Measurements from ENCODE around the gene TXNRD1. TPM values are rescaled to one million over a fixed set of nuclear protein-coding genes. Genes with fewer than 3 reads are reported as not detected.

The TXNRD1 gene
- total RNA-seq, 1 donor from 2014 or later, result 102 TPM

DNA sequence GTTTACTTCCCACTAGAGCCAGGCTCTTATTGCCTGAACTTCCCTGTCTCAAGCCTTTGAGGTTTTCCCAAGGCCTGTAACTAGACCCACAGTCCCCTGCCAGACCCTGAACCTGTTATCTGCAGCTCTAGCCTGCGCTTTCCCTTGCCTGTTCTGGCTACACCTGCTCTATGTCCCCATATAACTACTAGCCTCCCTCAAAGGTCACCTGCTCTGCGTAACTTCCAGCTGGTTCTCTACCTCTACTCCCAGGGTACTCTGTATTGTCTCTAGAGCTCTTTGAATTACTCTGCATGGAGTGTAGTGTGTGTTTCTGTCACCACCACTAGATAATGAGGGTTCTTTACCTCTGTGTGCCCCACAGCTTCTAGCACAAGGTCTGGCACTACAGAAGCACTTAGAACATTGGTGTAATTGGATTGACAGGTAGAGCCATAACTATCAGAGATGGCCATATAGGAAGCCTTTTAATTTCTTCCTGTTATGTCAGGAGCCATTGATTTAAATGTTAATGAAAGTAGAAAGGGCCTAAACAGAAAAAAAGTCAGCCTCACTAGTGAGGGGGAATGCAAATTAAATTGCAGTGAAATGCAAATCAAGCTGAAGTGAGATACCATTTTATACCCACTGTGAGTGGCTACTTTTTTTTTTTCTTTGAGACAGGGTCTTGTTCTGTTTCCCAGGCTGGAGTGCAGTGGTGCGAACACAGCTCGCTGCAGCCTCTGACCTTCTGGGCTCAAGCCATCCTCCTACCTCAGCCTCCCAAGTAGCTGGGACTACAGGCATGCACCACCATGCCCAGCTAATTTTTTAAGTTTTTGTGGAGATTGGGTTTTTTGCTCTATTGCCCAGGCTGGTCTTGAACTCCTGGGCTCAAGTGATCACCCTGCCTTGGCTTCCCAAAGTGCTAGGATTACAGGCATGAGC lies 135.7 kb downstream of the TXNRD1 start:
- DNase-seq, result no peak

DNA sequence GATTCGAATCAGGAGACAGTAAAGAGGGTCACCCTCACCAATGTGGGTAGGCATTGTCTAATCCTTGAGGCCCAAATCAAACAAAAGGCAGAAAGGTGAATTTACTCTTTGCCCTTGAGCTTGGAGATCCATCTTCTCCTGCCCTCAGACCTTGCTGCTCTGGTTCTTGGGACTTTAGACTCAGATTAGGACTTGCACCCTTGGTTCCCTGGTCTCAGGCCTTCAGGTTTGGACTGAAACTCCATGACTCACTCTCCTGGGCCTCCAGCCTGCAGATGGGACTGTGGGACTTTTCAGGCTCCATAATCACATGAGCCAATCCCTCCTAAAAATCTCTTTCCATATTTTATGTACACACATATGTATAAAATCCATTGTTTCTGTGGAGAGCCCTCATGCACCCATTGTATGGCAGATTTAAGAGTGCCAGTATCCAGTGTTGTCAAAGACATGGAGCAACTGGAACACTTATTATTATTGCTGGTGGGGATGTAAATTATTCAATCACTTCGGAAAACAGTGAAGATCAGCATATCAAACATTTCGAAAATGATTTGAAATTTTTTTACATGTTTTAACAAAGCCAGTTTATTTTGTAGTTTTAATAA lies 136.6 kb downstream of the TXNRD1 start:
- no peak for DNase-seq

DNA sequence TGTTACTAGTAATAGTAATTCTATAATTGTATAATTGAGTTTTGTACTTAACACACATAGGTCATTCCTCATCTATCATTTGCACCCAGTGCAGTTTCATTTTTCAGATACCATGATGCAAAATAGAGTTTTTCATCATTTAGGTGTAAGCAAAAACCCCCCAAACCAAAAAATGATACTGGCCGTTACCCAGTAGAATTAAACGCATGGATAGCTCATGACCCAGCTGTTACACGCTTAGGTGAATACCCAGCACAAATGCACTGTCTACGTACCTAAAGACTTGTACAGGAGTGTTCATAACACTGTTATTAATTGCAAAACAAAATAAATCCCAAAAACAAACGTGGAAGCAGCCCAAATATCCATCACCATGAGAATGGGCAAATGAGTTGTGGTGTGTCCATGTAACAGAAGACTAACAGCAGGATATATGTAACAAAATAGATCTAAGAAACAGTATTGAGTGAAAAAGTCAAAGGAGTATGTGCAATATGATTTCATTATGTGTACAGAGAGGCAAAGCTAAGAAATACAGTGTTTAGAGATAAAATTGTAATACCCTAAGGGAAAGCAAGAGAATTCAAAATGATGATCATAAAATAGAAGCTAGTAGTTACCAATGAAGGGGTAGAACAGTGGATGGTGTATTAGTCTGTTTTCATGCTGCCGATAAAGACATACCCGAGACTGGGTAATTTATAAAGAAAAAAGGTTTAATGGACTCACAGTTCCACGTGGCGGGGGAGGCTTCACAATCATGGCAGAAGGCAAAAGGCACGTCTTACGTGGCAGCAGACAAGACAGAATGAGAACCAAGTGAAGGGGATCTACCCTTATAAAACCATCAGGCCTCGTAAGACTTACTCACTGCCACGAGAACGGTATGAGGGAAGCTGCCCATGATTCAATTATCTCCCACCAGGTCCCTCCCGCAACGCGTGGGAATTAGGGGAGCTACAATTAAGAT lies 137.7 kb downstream of the TXNRD1 start:
- no peak for DNase-seq

DNA sequence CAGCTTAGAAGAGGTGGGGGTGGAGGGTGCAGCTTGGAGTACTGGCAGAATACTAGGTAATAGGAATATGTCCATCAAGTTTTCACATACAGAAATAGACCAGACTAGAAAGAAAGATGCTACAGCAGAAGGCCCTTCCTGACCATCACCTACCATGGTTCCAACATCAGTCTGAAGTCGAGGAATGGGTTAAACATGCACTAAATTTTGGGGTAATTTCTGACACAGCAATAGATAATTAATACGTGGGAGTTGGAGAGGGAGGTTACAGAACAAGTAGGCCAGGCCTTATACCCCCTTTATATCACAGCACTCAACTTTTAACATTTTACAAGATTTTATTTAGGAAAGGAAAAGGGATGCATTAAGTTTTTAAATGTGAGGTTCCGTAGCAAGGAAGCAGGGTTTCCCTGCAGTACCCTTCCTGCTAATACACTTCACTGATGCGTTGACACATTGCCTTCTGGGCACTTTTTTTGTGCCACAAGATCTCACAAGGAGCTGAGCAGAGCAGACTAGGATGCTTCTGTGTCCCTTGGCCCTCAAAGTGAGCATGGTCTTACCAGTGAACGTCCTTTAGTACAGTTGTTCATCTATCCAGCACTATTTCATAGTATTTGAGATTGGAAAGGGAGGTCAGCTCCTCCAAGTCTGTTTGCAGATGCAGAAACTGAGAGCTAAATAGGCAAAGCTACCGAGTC lies 138.7 kb downstream of the TXNRD1 start:
- no peak for DNase-seq

DNA sequence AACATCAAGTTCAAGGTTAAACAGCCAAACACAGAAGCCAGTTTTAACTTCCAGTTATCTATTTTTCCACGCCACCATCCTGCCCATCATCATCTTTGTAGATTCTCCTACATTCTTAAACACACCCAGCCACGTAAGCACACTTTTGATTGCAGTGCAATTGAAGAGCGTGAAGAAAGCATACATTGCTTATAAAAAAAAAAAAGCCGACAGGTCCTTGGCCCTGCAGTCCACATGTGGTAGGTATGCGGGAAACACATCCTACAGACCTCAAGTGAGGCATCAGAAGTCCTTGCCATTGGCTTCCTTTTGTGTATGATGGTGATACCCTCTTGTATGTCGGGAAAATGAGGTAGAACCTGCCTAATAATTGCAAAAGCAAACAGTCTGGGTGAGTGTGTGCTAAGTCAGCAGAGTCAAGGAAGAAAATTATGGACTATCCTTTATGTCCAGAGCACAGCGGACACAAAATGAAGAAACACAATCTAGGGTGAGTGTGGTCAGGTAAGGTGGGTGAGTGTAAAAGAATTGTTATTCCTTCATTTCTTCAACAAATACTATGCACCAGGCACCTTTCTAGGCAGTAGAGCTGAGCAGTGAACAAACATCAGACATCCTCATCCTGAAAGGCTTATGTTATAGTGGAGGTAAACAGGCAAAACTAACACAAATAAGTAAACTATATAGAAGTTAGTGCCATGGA lies 139.4 kb downstream of the TXNRD1 start:
- DNase-seq, result no peak

DNA sequence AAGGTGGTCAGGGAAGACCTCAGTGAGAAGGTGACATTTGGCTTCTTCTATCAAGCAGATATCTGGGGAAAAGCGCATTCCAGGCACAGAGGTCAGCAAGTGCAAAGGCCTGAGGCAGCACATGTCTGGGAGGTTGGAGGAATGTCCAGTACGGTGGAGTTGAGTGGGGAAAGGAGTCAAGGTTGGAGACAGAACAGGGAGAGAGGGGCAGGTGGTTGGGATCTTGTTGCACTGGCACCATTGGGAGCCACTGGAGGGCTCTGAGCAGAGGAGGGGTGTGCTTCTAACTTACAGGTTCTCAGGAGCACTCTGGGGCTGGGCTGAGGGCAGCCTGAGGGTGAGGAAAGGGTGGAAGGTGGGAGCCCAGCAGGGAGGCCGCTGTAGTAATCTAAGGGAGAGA lies 140.1 kb downstream of the TXNRD1 start:
- DNase-seq, result no peak

DNA sequence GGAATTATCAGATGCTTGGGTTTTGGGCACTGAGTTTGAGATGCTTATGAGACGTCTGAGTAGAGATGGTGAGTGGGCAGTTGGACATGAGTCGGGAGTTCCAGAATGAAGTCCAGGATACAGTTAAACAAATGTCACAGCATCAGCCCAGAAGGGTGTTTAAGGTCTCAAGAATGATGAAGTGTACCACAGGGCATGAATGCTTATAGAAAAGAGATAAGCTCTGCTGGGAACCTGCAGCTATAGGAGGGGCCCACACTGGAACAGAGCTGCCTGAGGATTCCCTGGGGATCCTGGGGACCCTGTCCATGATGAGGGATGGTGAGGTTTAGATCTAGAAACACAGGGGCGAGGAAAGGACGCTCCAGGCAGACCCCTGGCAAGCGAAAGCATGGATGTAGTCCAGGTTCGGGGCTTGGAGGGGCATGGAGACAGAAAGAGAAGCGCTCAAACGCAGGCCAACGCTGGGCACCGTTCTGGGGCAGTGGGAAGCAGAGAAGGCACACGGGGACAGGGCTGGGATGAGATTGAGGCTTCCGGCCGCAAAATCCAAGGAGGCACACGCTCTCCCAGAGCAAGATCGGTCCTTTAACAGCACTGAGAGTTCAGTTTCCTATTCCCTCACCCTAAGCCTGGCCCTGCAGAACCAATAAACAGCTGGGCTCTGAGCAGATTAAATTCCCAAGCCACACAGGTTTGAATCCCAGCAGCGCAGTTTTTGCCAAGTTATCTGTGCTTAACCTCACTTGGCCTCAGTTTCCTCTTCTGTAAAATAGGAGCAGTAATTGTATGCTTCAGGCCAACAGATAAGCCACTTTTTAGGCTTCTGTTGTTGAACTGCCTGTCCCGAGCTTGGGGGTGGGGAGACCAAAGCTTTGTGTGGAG lies 140.9 kb downstream of the TXNRD1 start:
- no peak for DNase-seq

DNA sequence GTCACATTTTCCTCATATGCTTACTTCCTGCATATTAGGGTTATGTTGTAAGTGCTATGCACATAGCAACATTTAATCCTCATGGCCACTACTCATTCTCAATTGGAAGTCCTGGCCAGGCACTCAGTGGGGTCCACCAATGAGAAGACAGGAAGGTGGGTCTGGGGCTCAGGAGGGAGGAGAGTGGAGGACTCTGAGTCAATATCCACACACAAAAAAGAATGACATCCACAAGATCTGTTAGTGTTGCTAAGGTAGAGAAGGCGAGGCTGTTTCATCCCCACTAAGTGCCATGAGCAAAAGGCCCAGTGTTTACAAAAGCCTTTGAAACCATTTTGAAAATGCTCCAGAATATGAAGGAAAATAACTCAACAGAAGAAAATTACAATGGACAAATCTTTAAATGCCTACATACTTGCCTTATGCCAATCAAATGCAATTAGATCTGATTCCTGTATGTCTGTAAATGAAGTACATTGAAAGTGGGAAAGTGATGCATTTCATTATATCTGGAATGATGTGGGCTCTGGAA lies 141.9 kb downstream of the TXNRD1 start:
- no peak for DNase-seq

DNA sequence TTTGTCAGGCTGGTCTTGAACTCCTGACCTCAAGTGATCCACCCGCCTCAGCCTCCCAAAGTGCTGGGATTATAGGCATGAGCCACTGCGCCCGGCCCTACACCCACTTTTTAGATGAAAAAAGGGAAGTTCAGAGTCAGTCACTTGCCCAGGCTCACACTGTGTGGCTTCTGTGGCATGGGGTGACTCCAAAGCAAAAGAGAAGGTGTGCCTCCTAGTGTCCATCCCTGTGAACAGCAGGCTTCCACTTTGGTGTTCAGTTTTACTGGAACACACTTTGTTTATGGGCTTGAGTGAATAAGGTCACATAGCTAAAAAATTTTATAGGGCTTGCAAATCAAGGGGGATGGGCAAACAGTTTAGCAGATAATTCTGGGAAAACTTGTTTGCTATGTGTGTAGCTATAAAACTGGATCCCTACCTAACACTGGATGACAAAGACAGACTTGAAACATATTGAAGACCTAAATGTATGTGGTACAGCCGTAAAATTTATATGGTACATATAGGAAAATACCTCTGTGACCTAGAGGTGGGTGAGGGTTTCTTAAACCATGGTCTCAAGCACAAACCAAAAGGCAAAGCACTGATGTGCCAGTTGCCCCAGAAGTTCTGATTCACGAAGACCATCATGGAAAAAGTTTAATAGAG lies 142.9 kb downstream of the TXNRD1 start:
- peak; percentile 5 for DNase-seq

DNA sequence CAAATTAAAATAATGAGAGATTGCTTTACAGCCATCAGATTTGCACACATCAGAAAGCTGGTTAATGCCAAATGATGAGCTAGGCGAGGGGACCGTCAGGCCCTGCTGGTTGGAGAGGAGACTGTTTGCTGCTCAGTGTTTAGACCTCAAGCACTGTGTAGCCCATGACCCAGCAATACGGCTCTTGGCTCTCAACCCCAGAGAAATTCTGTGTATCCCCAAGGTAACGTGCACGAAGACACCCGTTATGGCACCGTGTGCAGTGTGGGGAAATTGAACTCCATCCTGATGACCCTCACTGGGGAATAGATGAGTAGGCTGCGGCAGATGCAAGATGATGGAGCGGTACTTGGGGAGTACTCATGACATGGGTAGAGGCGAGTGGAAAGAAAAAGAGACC lies 143.6 kb downstream of the TXNRD1 start:
- no peak for DNase-seq

DNA sequence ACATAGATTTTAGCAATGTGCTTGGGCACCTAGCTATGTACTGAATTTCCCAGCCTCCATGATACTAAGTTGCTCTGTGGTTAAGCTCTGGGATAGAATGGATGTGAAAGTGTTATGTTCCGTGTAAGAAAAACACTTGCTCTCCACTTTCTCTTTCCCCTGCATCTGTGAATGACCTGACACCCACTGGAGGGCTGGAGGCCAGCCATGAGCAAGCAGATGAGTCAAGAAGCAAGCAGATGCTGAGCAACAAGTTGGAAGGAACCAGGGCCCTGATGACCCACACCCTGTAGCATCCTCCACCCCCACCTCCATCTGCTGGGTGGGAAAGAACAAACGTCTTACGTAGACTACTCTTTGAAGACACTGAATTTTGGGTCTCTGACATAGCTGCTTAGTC lies 144.6 kb downstream of the TXNRD1 start:
- no peak for DNase-seq

DNA sequence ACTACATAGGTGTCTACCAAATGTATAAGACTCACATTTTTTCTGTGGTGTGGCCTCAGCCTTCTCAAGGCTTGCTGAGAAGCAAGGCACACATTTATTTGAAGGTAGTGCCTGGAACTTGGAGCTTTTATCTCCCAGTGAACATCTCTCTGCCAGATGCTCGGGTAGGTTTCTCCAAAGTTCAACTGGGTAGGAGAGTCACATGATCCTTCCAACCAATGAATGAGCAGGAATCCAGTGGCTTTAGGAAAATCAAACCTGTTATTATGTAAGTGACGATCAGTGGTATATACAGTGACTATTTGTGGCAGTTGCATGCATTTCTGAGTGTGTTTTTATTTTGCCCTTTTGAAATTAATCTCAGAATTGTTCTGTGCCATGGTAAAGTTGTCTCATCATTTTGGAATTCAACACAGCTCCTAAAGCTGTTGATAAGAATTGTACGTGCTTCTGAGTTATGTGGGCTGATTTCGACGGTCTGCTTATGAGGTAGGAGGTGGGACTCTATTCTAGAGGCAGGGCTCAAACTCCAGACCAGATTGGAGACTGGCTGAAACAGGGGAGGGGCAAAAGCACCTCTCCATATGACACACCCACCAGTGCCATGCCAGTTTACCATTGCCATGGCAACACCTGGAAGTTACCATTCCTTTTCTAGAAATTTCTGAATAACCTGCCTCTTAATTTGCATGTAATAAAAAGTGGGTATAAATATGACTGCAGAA lies 145.6 kb downstream of the TXNRD1 start:
- no peak for DNase-seq

DNA sequence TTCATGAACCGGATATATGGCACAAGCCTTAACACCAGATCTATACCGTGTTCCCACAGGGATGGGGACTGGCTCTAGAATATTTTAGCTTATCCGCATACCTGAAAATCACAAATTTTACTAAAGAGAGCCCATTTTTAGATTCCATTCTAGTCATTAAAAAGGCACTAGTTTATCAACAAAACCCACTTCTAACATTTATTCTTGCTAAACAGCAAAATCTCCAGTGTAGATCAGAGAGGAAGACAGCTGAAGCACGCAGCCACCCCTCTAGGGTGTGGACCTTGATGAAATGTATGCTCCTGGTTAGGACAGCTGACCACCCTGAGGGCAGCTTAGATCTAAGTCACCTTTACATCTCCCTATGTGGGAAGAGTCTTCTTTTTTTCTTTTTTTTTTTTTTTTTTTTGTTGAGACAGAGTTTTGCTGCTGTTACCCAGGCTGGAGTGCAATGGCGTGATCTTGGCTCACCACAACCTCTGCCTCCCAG lies 150.4 kb downstream of the TXNRD1 start:
- no peak for DNase-seq

DNA sequence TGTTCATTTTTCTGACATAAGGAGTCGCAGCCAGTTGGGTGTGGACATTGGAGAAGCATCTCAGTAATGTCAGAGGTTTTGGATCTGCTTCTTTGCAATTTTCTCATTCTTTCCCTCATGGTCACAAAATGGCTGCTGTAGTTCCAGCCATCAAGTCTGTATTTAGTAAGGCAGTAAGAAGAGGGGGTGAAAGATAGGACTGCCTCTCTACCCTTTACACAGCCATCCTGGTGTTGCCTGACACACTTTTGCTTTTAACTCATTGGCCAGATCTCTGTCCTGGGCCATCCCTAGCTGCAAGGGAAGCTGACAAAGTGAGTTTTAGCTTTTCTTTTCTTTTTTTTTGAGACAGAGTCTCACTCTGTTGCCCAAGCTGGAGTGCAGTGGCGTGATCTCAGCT lies 154.1 kb downstream of the TXNRD1 start:
- DNase-seq, result no peak

DNA sequence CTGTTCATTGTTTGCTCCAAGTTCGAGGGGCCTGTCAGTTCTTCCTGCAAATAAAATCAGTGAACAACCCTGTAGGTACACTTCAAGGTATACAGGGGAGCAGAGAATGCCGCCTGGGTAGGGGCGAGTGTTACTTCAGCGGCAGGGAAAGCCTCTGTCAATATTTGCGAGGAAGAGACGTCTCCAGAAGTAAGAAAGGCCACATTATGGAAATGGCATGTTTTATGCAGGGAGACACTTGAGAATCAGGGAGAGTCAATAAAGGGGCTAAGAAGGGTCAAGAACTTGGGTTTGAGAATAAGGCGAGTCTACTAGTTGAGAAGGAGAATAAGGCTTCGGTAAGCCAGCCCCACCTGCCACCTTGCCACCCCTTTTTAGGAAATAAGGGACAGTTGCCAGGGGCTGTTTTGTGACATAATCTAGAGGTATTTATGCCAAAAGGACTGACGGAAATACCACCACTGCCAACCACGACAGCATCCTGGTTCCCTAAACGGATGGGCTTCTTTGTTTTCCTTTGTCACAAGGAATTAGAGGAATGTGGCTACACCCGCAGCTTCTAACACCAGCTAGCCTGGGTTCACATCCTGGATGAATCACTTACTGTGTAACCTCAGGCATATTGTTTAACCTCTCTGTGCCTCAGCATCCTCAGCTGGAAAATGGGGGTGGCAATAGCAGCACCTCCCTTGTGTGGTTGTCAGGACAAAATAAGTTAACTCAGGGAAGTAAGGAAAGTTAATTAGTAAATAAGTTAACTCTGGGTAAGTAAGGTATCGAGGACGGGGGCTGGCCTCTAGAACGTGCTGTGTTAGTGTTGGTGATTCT lies 155.7 kb downstream of the TXNRD1 start:
- DNase-seq, result no peak

DNA sequence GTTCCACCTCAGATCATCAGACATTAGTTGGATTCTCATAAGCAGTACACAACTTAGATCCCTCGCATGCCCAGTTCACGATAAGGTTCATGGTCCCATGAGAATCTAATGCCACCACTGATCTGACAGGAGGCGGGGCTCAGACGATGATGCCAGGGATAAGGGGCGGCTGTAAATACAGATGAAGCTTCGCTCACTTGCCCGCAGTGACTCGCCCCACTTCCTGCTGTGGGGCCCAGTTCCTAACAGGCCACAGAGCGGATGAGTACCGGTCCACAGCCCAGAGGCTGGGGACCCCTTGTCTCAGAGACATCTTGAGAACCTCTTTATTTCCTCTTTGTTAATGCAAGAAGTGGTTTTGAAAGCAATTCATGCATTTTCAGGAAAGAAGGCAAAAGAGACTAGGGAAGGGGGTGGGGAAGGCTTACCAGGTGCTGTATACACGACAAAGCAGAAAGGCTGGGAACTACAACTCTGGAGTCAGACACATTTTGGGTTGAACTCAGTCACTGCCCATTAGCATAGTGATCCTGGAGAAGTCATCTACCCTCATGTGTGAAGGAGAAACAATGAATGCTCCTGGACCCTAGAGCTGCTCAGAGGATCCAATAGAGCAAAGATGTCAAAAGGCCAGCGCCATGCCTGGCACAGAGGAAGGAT lies 156.6 kb downstream of the TXNRD1 start:
- DNase-seq, result no peak

DNA sequence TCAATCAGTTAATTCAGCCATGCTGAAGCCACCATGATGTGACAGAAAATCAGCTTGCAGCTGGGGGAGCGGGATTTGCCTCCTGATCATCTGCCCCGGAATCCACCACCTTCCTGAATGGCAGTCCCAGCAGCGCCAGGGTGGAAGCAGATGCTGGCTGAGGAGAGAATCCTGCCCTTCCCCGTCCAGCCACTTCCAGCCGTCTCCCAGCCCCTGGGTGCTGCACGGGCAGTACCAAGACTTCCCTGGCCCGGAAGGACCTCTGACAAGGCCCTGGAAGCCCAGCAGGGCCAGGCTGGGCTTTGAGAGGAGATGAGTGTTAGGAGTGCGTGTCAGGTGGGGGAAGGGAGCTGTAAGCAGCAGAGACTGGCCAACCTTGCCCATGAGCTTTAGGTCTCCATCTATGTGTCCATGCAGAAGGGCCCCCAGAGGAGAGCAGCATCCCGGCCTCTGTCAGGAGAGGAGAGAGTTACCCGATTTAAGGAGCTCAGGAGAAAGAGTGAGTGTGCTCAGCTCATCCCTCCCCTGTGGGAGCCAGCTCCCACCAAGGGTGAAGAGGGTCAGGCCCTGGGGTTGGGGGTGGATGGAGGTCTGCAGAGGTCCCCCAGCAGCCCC lies 157.2 kb downstream of the TXNRD1 start:
- no peak for DNase-seq

All from occipital lobe (tissue), 2 donors.